Thyroid gland (tissue), 4 donors: Measurements from ENCODE around the gene FHOD3. TPM values are rescaled to one million over a fixed set of nuclear protein-coding genes. Genes with fewer than 3 reads are reported as not detected.

Experiments used
- DNase-seq, 2 donors: peaks; one replicate each; pipeline ENCODE4 v3.0.0-alpha.2; 2019
- H3K27ac ChIP-seq, 3 donors: fragments of 200-600 bp; sonication (generic); 1 replicate in 2 of 3; 2 replicates in 1 of 3; pipeline ENCODE4 v1.5.1; 2016 to 2019; ENCODE audit warnings: mild to moderate bottlenecking in 1 of 3, moderate library complexity in 1 of 3
- H3K27me3 ChIP-seq: fragments of 200-600 bp; sonication (generic); one replicate; pipeline ENCODE4 v1.5.1; 2019
- H3K36me3 ChIP-seq, 2 donors: fragments of 200-600 bp; sonication (generic); one replicate each; pipeline ENCODE4 v1.5.1; 2016 to 2019
- H3K4me1 ChIP-seq, 2 donors: fragments of 200-600 bp; sonication (generic); one replicate each; pipeline ENCODE4 v1.5.1; 2017 to 2019
- H3K4me3 ChIP-seq, 3 donors: fragments of 200-600 bp; sonication (generic); replicated peaks in 1 of 3; 1 replicate in 2 of 3; 2 replicates in 1 of 3; pipeline ENCODE4 v1.5.1; 2016; ENCODE audit warnings: mild to moderate bottlenecking in 1 of 3
- H3K9me3 ChIP-seq: fragments of 200-600 bp; sonication (generic); one replicate; pipeline ENCODE4 v1.5.1; 2017
- CTCF ChIP-seq, 6 experiments: fragments of 200-600 bp in 3 of 6; fragments of 450-650 bp in 3 of 6; sonication (generic) in 3 of 6; IDR thresholded peaks; one replicate each; pipeline ENCODE4 v1.5.1; 2016 to 2019; ENCODE audit warnings: antibody characterized with exemption in 6 of 6, mild to moderate bottlenecking in 2 of 6, inconsistent platforms in 1 of 6, moderate library complexity in 1 of 6
- POLR2A ChIP-seq, 2 donors: fragments of 450-650 bp; IDR thresholded peaks; one replicate each; pipeline ENCODE4 v1.6.1; 2017; ENCODE audit warnings: antibody characterized with exemption in 2 of 2, mild to moderate bottlenecking in 2 of 2, moderate library complexity in 1 of 2
- WGBS, 2 donors: methylation state at CpG; one replicate each; pipeline ENCODE4 v1.1.5; 2017; 5-methylcytosine and 5-hydroxymethylcytosine counted together
- intact Hi-C: fragments of 100-400 bp; cut with DNase I; formaldehyde crosslinking; loops from one replicate; pipeline ENCODE4 v1.15.1; 2023
- total RNA-seq, 4 donors: library from RNA; depleted of rRNA; stranded (reverse); fragments of >200 nt; gene quantifications; one replicate each; pipeline ENCODE4 v1.2.3, GENCODE V29; 2016

The FHOD3 gene
- total RNA-seq, 4 donors from 2014 or later = 1.6 to 6.9 (median 4.8) TPM

- DNase-seq = no peak
- Histone ChIP-seq H3K9me3 (no peaks in the 10 kb centered on the region), H3K27ac (no peak overlapping the region), H3K36me3 (no peaks in the 10 kb centered on the region), H3K27me3 (no peaks in the 10 kb centered on the region), H3K4me3 (no peak overlapping the region), H3K4me1 (no peaks in the 10 kb centered on the region)
- intact Hi-C loops = no loop called here
- WGBS, 2 donors = 90 to 98% methylated on average over 1 of the region's 1 CpG
- TF ChIP-seq POLR2A (IDR thresholded peaks at IDR 0.05) (no peak), CTCF (IDR thresholded peaks at IDR 0.05) (no peak)
These were observed 34.5 kb upstream of the FHOD3 start for GRCh38 chr18:36262971-36263370.

- Histone ChIP-seq H3K27me3 (no peaks in the 10 kb centered on the region), H3K9me3 (no peaks in the 10 kb centered on the region), H3K4me3 (no peak overlapping the region), H3K27ac (no peak overlapping the region), H3K4me1 (no peaks in the 10 kb centered on the region), H3K36me3 (no peaks in the 10 kb centered on the region)
- TF ChIP-seq POLR2A (IDR thresholded peaks at IDR 0.05) (no peak), CTCF (IDR thresholded peaks at IDR 0.05) (no peak)
- 35% methylated on average over 8 of the region's 8 CpGs for WGBS, 2 donors
- DNase-seq = peak; percentile 61 to 62
- intact Hi-C loops = no loop called here
These were observed 33.2 kb upstream of the FHOD3 start for GRCh38 chr18:36264283-36264682.

GRCh38 chr18:36265015-36265414 lies 32.5 kb upstream of the FHOD3 start:
- Histone ChIP-seq H3K4me3 (no peak overlapping the region), H3K27ac (no peak overlapping the region), H3K27me3 (no peaks in the 10 kb centered on the region), H3K9me3 (no peaks in the 10 kb centered on the region), H3K36me3 (no peaks in the 10 kb centered on the region), H3K4me1 (no peaks in the 10 kb centered on the region)
- intact Hi-C loops = no loop called here
- WGBS, 2 donors = 25 to 29% methylated on average over 5 of the region's 5 CpGs
- DNase-seq = no peak
- TF ChIP-seq CTCF (IDR thresholded peaks at IDR 0.05) (no peak), POLR2A (IDR thresholded peaks at IDR 0.05) (no peak)

DNA sequence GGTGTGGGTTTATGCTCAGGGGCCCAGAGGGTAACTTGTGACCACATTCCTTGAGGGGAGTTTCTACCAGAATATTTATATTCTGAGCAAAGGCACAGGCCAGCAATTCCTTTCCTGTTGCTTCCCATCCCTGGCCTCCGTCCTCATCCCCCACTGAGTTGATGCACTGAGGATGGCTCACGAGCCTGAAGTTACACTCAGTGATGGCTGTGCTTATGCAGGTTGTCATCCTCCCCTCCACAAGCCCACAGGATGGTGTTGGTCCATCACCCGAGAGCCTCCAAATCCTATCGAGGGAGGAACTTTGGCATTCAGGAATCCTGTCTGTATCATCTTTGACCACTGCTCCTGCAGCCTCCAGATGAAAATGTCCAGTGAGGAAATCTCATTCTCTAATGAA lies 28.4 kb upstream of the FHOD3 start:
- intact Hi-C loops = no loop called here
- no peak for DNase-seq
- Histone ChIP-seq H3K4me3 (no peak overlapping the region), H3K4me1 (no peaks in the 10 kb centered on the region), H3K9me3 (no peaks in the 10 kb centered on the region), H3K27me3 (no peaks in the 10 kb centered on the region), H3K36me3 (no peaks in the 10 kb centered on the region), H3K27ac (no peak overlapping the region)
- 87 to 94% methylated on average over 3 to 4 of the region's 4 CpGs for WGBS, 2 donors
- TF ChIP-seq POLR2A (IDR thresholded peaks at IDR 0.05) (no peak), CTCF (IDR thresholded peaks at IDR 0.05) (no peak)

DNA sequence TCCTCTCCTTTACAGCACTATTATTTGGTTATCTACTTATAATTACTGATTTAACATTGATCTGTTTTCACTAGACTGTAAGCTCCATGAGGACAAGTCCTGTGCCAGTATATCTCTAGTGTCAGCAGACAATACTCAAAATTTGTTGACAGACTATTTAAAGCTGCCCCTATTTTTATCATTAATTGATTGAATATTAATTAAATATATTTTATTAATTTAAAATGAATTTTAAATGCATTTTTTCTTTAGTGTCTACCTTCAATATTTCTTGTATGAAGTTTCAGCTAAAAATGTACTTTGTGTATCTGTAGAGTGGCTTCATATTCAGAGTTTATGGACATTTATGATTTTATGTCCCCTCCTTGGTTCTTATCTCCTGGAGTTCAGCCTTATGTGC lies 26.4 kb upstream of the FHOD3 start:
- Histone ChIP-seq H3K36me3 (no peaks in the 10 kb centered on the region), H3K27me3 (no peaks in the 10 kb centered on the region), H3K27ac (no peak overlapping the region), H3K9me3 (no peaks in the 10 kb centered on the region), H3K4me3 (no peak overlapping the region), H3K4me1 (no peaks in the 10 kb centered on the region)
- TF ChIP-seq POLR2A (IDR thresholded peaks at IDR 0.05) (no peak), CTCF (IDR thresholded peaks at IDR 0.05) (no peak)
- intact Hi-C loops = no loop called here
- DNase-seq = no peak
